ENCODE data around the gene NRIP3.
"Not testable (repeated sequence)": the region's sequence is repeated elsewhere in the genome, so short reads cannot be mapped to it uniquely, and the experiment has no call there.

NRIP3 gene

DNA sequence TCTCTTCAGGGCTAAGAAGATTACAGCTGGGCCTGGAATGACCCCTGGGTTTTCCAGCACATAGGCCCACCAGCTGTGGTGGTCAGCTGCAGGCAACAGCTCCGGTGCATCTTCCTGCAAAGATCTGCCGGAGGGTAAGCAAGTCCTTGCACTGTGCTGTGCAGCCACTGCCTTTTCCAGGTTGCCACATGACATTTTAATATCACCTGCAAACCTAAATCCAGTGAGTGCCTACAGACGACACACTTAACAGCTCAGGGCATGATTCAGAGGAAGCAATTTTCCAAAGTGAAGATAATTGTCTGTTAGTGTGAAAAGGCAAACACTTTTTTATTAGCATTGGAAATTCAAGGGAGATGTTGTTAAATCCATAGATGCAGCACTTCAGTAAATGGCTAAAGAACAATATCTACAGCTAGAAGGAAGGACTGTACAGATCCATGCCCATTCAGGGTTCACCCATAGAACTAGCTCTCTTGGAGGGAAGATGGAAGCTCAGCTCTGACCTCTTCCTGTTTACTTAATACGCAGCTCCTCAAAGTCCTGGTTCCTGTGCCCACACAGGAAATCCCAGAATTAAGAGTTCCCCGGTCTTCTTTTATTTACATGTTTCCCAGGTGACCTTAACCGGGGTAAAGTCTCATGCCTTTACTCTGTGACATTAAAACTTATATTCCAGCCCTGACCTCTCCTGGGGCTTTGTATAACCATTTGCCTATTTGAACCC lies 13.3 kb upstream of the NRIP3 start:
- H3K36me3 ChIP-seq: no peaks in the 10 kb centered on the region
- H3K4me3 ChIP-seq (ENCODE audit: low read depth in 1 of 2, low read length in 1 of 2): no peak overlapping the region
- H3K4me1 ChIP-seq (ENCODE audit: control insufficient read depth in 1 of 2, insufficient read depth in 1 of 2, low read depth in 1 of 2, low read length in 1 of 2): peaks cover 10 to 12% of the 10 kb centered on the region in 2 experiments
- TF ChIP-seq, protein P1, sequence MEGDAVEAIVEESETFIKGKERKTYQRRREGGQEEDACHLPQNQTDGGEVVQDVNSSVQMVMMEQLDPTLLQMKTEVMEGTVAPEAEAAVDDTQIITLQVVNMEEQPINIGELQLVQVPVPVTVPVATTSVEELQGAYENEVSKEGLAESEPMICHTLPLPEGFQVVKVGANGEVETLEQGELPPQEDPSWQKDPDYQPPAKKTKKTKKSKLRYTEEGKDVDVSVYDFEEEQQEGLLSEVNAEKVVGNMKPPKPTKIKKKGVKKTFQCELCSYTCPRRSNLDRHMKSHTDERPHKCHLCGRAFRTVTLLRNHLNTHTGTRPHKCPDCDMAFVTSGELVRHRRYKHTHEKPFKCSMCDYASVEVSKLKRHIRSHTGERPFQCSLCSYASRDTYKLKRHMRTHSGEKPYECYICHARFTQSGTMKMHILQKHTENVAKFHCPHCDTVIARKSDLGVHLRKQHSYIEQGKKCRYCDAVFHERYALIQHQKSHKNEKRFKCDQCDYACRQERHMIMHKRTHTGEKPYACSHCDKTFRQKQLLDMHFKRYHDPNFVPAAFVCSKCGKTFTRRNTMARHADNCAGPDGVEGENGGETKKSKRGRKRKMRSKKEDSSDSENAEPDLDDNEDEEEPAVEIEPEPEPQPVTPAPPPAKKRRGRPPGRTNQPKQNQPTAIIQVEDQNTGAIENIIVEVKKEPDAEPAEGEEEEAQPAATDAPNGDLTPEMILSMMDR (IDR thresholded peaks at IDR 0.05): no peak
- peaks cover 2% of the 10 kb centered on the region for H3K27me3 ChIP-seq
- H3K27ac ChIP-seq: no peak overlapping the region
- no peaks in the 10 kb centered on the region for H3K9me3 ChIP-seq

- peaks cover 6% of the 10 kb centered on the region for H3K27me3 ChIP-seq
- no peaks in the 10 kb centered on the region for H3K9me3 ChIP-seq
- no peaks in the 10 kb centered on the region for H3K36me3 ChIP-seq
- no peak overlapping the region for H3K4me3 ChIP-seq (ENCODE audit: low read depth in 1 of 2, low read length in 1 of 2)
- TF ChIP-seq, protein P1 (IDR thresholded peaks at IDR 0.05): peak; percentile 37
- peaks cover 10 to 12% of the 10 kb centered on the region in 2 experiments for H3K4me1 ChIP-seq (ENCODE audit: control insufficient read depth in 1 of 2, insufficient read depth in 1 of 2, low read depth in 1 of 2, low read length in 1 of 2)
- no peak overlapping the region for H3K27ac ChIP-seq
These were observed 11.9 kb upstream of the NRIP3 start for GRCh38 chr11:9015677-9016076.

DNA sequence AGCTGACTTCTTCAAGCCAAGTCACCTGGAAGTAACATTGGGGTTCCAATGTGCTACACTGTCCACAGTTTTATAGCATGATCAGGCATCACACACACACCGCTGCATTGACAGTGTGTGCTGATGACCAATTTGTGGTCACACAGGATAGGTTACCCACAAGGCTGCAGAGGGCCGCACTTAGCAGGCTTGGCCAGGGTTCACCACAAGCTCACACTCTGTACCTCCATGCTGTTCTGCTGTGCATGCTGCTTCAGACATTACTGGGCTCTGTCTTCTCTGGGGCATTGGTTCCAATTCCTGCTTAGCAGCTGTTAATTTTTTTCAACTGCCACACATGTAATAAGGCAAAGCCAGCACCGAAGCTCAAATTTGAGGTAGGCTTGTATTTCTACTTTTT lies 11.0 kb upstream of the NRIP3 start:
- Histone ChIP-seq H3K4me1 (ENCODE audit: control insufficient read depth in 1 of 2, insufficient read depth in 1 of 2, low read depth in 1 of 2, low read length in 1 of 2) (peaks cover 10 to 12% of the 10 kb centered on the region in 2 experiments), H3K4me3 (ENCODE audit: low read depth in 1 of 2, low read length in 1 of 2) (no peak overlapping the region), H3K27me3 (peaks cover 6% of the 10 kb centered on the region), H3K9me3 (no peaks in the 10 kb centered on the region), H3K36me3 (no peaks in the 10 kb centered on the region), H3K27ac (no peak overlapping the region)
- TF ChIP-seq, protein P1 (IDR thresholded peaks at IDR 0.05): no peak

DNA sequence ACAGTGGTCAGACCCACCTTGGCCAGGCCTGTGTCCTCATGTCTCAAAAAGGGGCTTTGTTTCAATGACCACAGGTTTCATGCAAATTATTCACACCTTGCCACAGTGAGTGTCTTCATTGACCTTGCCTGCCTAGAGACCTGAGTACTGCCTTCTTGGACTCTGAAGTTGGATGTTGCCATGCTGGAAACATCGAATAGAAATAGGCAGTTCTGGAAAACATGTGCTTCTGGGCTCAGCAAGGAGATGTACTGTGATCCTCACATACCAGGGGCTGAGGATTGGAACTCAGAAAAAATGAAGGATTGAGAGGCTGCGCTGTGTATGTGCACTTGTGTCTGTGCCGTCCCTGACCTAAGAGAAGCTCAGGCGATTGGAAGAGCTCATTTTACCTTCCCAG lies 9.6 kb upstream of the NRIP3 start:
- Histone ChIP-seq H3K9me3 (no peaks in the 10 kb centered on the region), H3K4me3 (ENCODE audit: low read depth in 1 of 2, low read length in 1 of 2) (no peak overlapping the region), H3K36me3 (no peaks in the 10 kb centered on the region), H3K4me1 (ENCODE audit: control insufficient read depth in 1 of 2, insufficient read depth in 1 of 2, low read depth in 1 of 2, low read length in 1 of 2) (peaks cover 10 to 12% of the 10 kb centered on the region in 2 experiments), H3K27ac (no peak overlapping the region), H3K27me3 (peaks cover 12% of the 10 kb centered on the region)
- TF ChIP-seq, protein P1 (IDR thresholded peaks at IDR 0.05): no peak

DNA sequence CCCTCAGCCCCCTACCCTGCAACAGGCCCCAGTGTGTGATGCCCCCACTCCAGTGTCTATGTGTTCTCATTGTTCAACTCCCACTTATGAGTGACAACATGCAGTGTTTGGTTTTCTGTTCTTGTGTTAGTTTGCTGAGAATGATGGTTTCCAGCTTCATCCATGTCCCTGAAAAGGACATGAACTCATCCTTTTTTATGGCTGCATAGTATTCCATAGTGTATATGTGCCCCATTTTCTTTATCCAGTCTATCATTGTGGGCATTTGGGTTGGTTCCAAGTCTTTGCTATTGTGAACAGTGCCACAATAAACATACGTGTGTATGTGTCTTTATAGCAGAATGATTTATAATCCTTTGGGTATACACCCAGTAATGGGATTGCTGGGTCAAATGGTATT lies 5.7 kb upstream of the NRIP3 start:
- not testable (repeated sequence) for H3K4me1 ChIP-seq (ENCODE audit: control insufficient read depth in 1 of 2, insufficient read depth in 1 of 2, low read depth in 1 of 2, low read length in 1 of 2); H3K36me3 ChIP-seq; H3K4me3 ChIP-seq (ENCODE audit: low read depth in 1 of 2, low read length in 1 of 2); H3K9me3 ChIP-seq; H3K27ac ChIP-seq
- peaks cover 50% of the 10 kb centered on the region for H3K27me3 ChIP-seq

DNA sequence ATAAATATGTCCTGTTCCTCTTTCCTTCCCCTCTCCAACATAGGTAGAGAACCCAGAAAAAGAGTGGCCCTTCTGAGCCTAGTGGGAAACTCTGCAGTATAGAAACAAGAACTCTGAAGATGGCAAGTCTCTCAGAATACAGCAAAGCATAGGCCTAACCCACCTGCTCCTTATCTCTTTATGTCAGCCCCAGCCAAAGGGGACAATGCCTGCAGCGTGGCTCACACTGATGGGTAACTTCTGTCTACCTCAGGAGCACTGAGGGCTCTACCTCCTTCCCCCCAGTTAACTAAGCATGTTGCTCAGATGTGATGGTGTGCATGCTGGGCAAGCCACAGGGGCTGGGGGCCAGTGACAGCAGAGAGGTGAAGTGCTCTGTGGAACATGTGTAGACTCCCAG lies 4.9 kb upstream of the NRIP3 start:
- TF ChIP-seq, protein P1 (IDR thresholded peaks at IDR 0.05): no peak
- Histone ChIP-seq H3K9me3 (no peaks in the 10 kb centered on the region), H3K4me3 (ENCODE audit: low read depth in 1 of 2, low read length in 1 of 2) (no peak overlapping the region), H3K27me3 (peaks cover 59% of the 10 kb centered on the region), H3K4me1 (ENCODE audit: control insufficient read depth in 1 of 2, insufficient read depth in 1 of 2, low read depth in 1 of 2, low read length in 1 of 2) (peaks cover 7 to 11% of the 10 kb centered on the region in 2 experiments), H3K36me3 (no peaks in the 10 kb centered on the region), H3K27ac (no peak overlapping the region)

Measured in neutrophil (primary cell).